ENCODE measurements around the gene AHI1.

The AHI1 gene

GRCh38 chr6:135449246-135449645 is 48.3 kb downstream of the AHI1 start:
- DNase-seq: no peak

- DNase-seq: no peak
Measured at GRCh38 chr6:135440087-135440792, 57.3 kb downstream of the AHI1 start.

- DNase-seq: no peak
Measured at GRCh38 chr6:135439549-135439948, 58.0 kb downstream of the AHI1 start.

- DNase-seq: peak; percentile 23
Measured at GRCh38 chr6:135438907-135439535, 58.5 kb downstream of the AHI1 start.

- DNase-seq: no peak
Measured at GRCh38 chr6:135434991-135435390, 62.5 kb downstream of the AHI1 start.

- DNase-seq: no peak
Measured at GRCh38 chr6:135434095-135434494, 63.4 kb downstream of the AHI1 start.

- no peak for DNase-seq
Measured at GRCh38 chr6:135428078-135428477, 69.5 kb downstream of the AHI1 start.

GRCh38 chr6:135426833-135427232 is 70.7 kb downstream of the AHI1 start:
- no peak for DNase-seq

- no peak for DNase-seq
Measured at GRCh38 chr6:135424385-135424784, 73.2 kb downstream of the AHI1 start.

- DNase-seq: peak; percentile 66
Measured at GRCh38 chr6:135423649-135424128, 73.9 kb downstream of the AHI1 start.

- no peak for DNase-seq
Measured at GRCh38 chr6:135419162-135419561, 78.4 kb downstream of the AHI1 start.

- DNase-seq: no peak
Measured at GRCh38 chr6:135418040-135418760, 79.3 kb downstream of the AHI1 start.

GRCh38 chr6:135412761-135413160 is 84.8 kb downstream of the AHI1 start:
- DNase-seq: no peak

- DNase-seq: no peak
Measured at GRCh38 chr6:135411849-135412248, 85.7 kb downstream of the AHI1 start.

- no peak for DNase-seq
Measured at GRCh38 chr6:135411339-135411738, 86.2 kb downstream of the AHI1 start.

- DNase-seq: no peak
Measured at GRCh38 chr6:135410856-135411255, 86.7 kb downstream of the AHI1 start.

GRCh38 chr6:135403584-135403983 is 94.0 kb downstream of the AHI1 start:
- DNase-seq: no peak

- no peak for DNase-seq
Measured at GRCh38 chr6:135402311-135402710, 95.2 kb downstream of the AHI1 start.

GRCh38 chr6:135397172-135397952 is 100.2 kb downstream of the AHI1 start:
- DNase-seq: no peak

- no peak for DNase-seq
Measured at GRCh38 chr6:135395136-135395535, 102.4 kb downstream of the AHI1 start.

- DNase-seq: no peak
Measured at GRCh38 chr6:135393289-135393688, 104.3 kb downstream of the AHI1 start.

GRCh38 chr6:135390458-135390857 is 107.1 kb downstream of the AHI1 start:
- no peak for DNase-seq

- no peak for DNase-seq
Measured at GRCh38 chr6:135385299-135385698, 112.2 kb downstream of the AHI1 start.
